HepG2 (cell line): ENCODE data around the gene CLIC1. TPM values are rescaled to one million over a fixed set of nuclear protein-coding genes. Genes with fewer than 3 reads are reported as not detected.

Experiments
- BORCS8-MEF2B ChIP-seq: sonication (generic); formaldehyde crosslinking; IDR thresholded peaks from 2 replicates; pipeline ENCODE4 v1.8.0; 2022; ENCODE audit warnings: mild to moderate bottlenecking, missing genetic modification reagents
- FLYWCH1 ChIP-seq: sonication (generic); formaldehyde crosslinking; IDR thresholded peaks from 2 replicates; pipeline ENCODE4 v1.8.1; 2023; ENCODE audit warnings: mild to moderate bottlenecking, missing genetic modification reagents
- HDAC2 ChIP-seq: sonication (generic); formaldehyde crosslinking; IDR thresholded peaks from 2 replicates; pipeline ENCODE4 v1.4.0; 2020; ENCODE audit warnings: missing genetic modification reagents
- HMGA1 ChIP-seq: sonication (generic); formaldehyde crosslinking; conservative IDR thresholded peaks from 2 replicates; pipeline ENCODE4 v1.4.0; 2020; ENCODE audit warnings: missing genetic modification reagents
- ISL2 ChIP-seq: sonication (generic); formaldehyde crosslinking; IDR thresholded peaks from 2 replicates; pipeline ENCODE4 v1.5.0; 2020; ENCODE audit warnings: missing genetic modification reagents
- JUND ChIP-seq: sonication (generic); formaldehyde crosslinking; IDR thresholded peaks from 2 replicates; pipeline ENCODE4 v1.8.0; 2022; ENCODE audit warnings: mild to moderate bottlenecking, missing genetic modification reagents
- KDM2A ChIP-seq: sonication (generic); formaldehyde crosslinking; IDR thresholded peaks from 2 replicates; pipeline ENCODE4 v1.4.0; 2020; ENCODE audit warnings: low read depth, missing genetic modification reagents, borderline replicate concordance
- MED13 ChIP-seq: sonication (generic); formaldehyde crosslinking; IDR thresholded peaks from 2 replicates; pipeline ENCODE4 v1.5.0; 2020; ENCODE audit warnings: missing genetic modification reagents
- MEIS1 ChIP-seq: sonication (generic); formaldehyde crosslinking; IDR thresholded peaks from 2 replicates; pipeline ENCODE4 v1.9.0; 2021; ENCODE audit warnings: mild to moderate bottlenecking, missing genetic modification reagents, moderate library complexity, borderline replicate concordance
- RFX5 ChIP-seq: IDR thresholded peaks from 2 replicates; pipeline ENCODE4 v1.6.1; 2011; ENCODE audit warnings: low read depth, low read length, improper control_type of control experiment
- RXRA ChIP-seq: sonication (generic); formaldehyde crosslinking; IDR thresholded peaks from 2 replicates; pipeline ENCODE4 v1.5.1; 2020; ENCODE audit warnings: missing genetic modification reagents
- SMAD1 ChIP-seq: sonication (generic); formaldehyde crosslinking; IDR thresholded peaks from 2 replicates; pipeline ENCODE4 v1.4.0; 2020; ENCODE audit warnings: missing genetic modification reagents, low read depth, mild to moderate bottlenecking, borderline replicate concordance
- SP5 ChIP-seq: IDR thresholded peaks from 2 replicates; pipeline ENCODE4 v1.6.1; 2016; ENCODE audit warnings: low read depth, borderline replicate concordance
- ZFX ChIP-seq: sonication (generic); formaldehyde crosslinking; IDR thresholded peaks from 2 replicates; pipeline ENCODE4 v1.4.0; 2020; ENCODE audit warnings: mild to moderate bottlenecking, low read depth, missing genetic modification reagents, moderate library complexity
- ZNF350 ChIP-seq: sonication (generic); formaldehyde crosslinking; IDR thresholded peaks from 2 replicates; pipeline ENCODE4 v1.4.0; 2020; ENCODE audit warnings: mild to moderate bottlenecking, low read depth, missing genetic modification reagents, borderline replicate concordance
- ZNF589 ChIP-seq: sonication (generic); formaldehyde crosslinking; conservative IDR thresholded peaks from 2 replicates; pipeline ENCODE4 v1.8.0; 2022; ENCODE audit warnings: mild to moderate bottlenecking, moderate library complexity, missing genetic modification reagents
- ZNF614 ChIP-seq: IDR thresholded peaks from 2 replicates; pipeline ENCODE4 v1.6.1; 2018; ENCODE audit warnings: missing biosample characterization, missing genetic modification reagents, inconsistent platforms, borderline replicate concordance
- ZNF780A ChIP-seq: sonication (generic); formaldehyde crosslinking; IDR thresholded peaks from 2 replicates; pipeline ENCODE4 v1.8.0; 2022; ENCODE audit warnings: mild to moderate bottlenecking, missing genetic modification reagents, moderate library complexity
- ZSCAN31 ChIP-seq: sonication (generic); formaldehyde crosslinking; IDR thresholded peaks from 2 replicates; pipeline ENCODE4 v1.5.0; 2020; ENCODE audit warnings: low read depth, mild to moderate bottlenecking, missing genetic modification reagents
- ZSCAN9 ChIP-seq: IDR thresholded peaks from 2 replicates; pipeline ENCODE4 v1.6.1; 2016; ENCODE audit warnings: borderline replicate concordance
- polyA plus RNA-seq, 8 experiments: library from polyadenylated mRNA; depleted of rRNA in 3 of 8; stranded (reverse) in 7 of 8; unstranded in 1 of 8; fragments of >200 nt; fragmentation: Illumina TruSeq in 4 of 8; extraction: Trizol in 4 of 8; gene quantifications; 2 replicates each; pipeline versions ENCODE4 v1.2.1 to v1.2.3, GENCODE V29; 2011 to 2016; ENCODE audit warnings: low read depth in 4 of 8, missing spikeins in 1 of 8, mixed read lengths in 1 of 8; ENCODE audit not compliant: insufficient read depth in 1 of 8
- total RNA-seq, 5 experiments: library from RNA; depleted of rRNA; stranded (reverse); fragments of >200 nt; fragmentation: Illumina TruSeq; extraction: Trizol; gene quantifications; 2 replicates each; pipeline ENCODE4 v1.2.3, GENCODE V29; 2016; ENCODE audit warnings: low read depth in 1 of 5
- TF ChIP-seq, protein P1 (sequence below): sonication (generic); formaldehyde crosslinking; IDR thresholded peaks from 2 replicates; pipeline ENCODE4 v1.8.1; 2023; ENCODE audit warnings: mild to moderate bottlenecking, missing genetic modification reagents
- TF ChIP-seq, protein P2 (sequence below): sonication (generic); formaldehyde crosslinking; IDR thresholded peaks from 2 replicates; pipeline ENCODE4 v1.4.0; 2020; ENCODE audit warnings: mild to moderate bottlenecking, missing genetic modification reagents
- TF ChIP-seq, protein P3 (sequence below): sonication (generic); formaldehyde crosslinking; IDR thresholded peaks from 2 replicates; pipeline ENCODE4 v1.5.0; 2020; ENCODE audit warnings: mild to moderate bottlenecking, missing genetic modification reagents

CLIC1 gene
- total and polyA plus RNA-seq, 2 of the 13 experiments (the other 11 are each of a cell fraction or from before 2014, with no cell fraction given), result 602 to 891 TPM

DNA sequence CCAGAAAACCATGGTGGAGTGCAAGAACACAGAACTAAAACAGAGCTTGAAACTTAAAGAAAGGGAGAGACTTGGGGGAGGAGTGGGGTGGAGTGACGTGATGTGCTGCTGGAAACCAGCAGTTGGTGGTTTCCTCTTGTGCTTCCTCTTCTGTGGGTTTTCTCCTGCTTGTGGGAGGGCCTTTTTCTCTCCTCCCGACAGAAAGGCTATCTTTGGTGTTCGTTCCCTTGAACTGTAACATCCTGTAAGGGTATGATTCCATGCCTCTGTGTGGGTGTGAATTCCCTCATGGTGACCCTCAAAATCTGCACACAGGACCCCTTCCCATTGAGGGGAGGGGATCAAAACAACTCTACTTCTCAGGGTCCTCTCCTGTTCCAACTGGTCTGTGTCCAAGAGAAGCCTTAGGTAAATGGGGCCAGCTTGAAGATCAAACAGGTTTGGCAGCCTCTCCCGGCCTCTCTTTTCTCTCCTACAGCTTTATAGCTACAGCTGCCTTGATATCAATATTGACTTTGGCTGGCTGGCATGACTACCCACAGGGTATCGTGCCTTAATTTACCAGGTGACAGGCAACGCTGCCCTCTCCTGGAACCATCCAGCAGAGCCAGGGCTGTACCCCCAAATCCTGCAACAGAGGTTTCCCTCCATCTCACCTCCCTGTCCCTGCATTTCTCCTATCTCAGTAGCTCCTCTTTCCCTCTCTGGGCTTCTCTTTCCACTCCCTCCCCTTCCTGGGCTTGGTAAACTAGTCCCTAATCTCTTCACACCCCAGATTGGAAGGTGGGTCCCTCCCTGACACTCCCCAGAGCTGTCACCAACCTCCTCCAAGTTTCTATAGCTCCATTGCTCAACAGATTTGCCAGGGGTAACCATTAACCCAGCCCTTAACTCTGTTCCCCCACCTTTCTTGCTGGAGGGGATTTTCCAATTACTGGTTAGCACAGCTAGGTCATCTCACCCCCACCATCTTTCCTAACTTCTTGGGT lies 2.0 kb upstream of the CLIC1 start (continued):
- TF ChIP-seq ZNF780A (CRISPR knock-in tag), result peak; percentile 55; the same call in 1 of the 2 replicates
- peak; percentile 98 for TF ChIP-seq ZSCAN9
- peak; percentile 96 for TF ChIP-seq MEIS1 (CRISPR knock-in tag)
- TF ChIP-seq ZFX (CRISPR knock-in tag), result no peak; the same call in 1 of the 2 replicates
- TF ChIP-seq ZNF589 (CRISPR knock-in tag), result peak; percentile 46; the same call in 1 of the 2 replicates
- no peak for TF ChIP-seq RFX5
- TF ChIP-seq, protein P1, sequence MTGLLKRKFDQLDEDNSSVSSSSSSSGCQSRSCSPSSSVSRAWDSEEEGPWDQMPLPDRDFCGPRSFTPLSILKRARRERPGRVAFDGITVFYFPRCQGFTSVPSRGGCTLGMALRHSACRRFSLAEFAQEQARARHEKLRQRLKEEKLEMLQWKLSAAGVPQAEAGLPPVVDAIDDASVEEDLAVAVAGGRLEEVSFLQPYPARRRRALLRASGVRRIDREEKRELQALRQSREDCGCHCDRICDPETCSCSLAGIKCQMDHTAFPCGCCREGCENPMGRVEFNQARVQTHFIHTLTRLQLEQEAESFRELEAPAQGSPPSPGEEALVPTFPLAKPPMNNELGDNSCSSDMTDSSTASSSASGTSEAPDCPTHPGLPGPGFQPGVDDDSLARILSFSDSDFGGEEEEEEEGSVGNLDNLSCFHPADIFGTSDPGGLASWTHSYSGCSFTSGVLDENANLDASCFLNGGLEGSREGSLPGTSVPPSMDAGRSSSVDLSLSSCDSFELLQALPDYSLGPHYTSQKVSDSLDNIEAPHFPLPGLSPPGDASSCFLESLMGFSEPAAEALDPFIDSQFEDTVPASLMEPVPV (CRISPR knock-in tag), result 0 out of 2 replicates have a peak, but pooled peaks have one; percentile 68
- TF ChIP-seq RXRA (CRISPR knock-in tag), result no peak; the same call in 1 of the 2 replicates
- no peak for TF ChIP-seq JUND (CRISPR knock-in tag)
- TF ChIP-seq SP5 (CRISPR knock-in tag), result peak; percentile 100
- peak; percentile 82; the same call in 1 of the 2 replicates for TF ChIP-seq ISL2 (CRISPR knock-in tag)
- TF ChIP-seq KDM2A, result peak; percentile 49
- TF ChIP-seq ZNF350 (CRISPR knock-in tag), result no peak
- TF ChIP-seq HDAC2 (CRISPR knock-in tag), result peak; percentile 94
- TF ChIP-seq HMGA1, result no peak
- TF ChIP-seq, protein P2, sequence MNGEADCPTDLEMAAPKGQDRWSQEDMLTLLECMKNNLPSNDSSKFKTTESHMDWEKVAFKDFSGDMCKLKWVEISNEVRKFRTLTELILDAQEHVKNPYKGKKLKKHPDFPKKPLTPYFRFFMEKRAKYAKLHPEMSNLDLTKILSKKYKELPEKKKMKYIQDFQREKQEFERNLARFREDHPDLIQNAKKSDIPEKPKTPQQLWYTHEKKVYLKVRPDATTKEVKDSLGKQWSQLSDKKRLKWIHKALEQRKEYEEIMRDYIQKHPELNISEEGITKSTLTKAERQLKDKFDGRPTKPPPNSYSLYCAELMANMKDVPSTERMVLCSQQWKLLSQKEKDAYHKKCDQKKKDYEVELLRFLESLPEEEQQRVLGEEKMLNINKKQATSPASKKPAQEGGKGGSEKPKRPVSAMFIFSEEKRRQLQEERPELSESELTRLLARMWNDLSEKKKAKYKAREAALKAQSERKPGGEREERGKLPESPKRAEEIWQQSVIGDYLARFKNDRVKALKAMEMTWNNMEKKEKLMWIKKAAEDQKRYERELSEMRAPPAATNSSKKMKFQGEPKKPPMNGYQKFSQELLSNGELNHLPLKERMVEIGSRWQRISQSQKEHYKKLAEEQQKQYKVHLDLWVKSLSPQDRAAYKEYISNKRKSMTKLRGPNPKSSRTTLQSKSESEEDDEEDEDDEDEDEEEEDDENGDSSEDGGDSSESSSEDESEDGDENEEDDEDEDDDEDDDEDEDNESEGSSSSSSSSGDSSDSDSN, result peak; percentile 37
- TF ChIP-seq MED13 (CRISPR knock-in tag), result peak; percentile 91
- peak; percentile 88; the same call in 1 of the 2 replicates for TF ChIP-seq BORCS8-MEF2B (CRISPR knock-in tag)
- peak; percentile 51; the same call in 1 of the 2 replicates for TF ChIP-seq ZNF614 (CRISPR knock-in tag)
- no peak for TF ChIP-seq FLYWCH1
- TF ChIP-seq, protein P3, sequence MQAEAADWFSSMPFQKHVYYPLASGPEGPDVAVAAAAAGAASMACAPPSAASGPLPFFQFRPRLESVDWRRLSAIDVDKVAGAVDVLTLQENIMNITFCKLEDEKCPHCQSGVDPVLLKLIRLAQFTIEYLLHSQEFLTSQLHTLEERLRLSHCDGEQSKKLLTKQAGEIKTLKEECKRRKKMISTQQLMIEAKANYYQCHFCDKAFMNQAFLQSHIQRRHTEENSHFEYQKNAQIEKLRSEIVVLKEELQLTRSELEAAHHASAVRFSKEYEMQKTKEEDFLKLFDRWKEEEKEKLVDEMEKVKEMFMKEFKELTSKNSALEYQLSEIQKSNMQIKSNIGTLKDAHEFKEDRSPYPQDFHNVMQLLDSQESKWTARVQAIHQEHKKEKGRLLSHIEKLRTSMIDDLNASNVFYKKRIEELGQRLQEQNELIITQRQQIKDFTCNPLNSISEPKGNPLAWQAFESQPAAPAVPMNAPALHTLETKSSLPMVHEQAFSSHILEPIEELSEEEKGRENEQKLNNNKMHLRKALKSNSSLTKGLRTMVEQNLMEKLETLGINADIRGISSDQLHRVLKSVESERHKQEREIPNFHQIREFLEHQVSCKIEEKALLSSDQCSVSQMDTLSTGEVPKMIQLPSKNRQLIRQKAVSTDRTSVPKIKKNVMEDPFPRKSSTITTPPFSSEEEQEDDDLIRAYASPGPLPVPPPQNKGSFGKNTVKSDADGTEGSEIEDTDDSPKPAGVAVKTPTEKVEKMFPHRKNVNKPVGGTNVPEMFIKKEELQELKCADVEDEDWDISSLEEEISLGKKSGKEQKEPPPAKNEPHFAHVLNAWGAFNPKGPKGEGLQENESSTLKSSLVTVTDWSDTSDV (CRISPR knock-in tag), result no peak
- TF ChIP-seq SMAD1, result no peak
- peak; percentile 82; the same call in 1 of the 2 replicates for TF ChIP-seq ZSCAN31 (CRISPR knock-in tag)
